Activated CD4-positive, alpha-beta T cell treated with anti-CD3 and anti-CD28 coated beads for 36 hours (primary cell): ENCODE data around the gene C19orf81. TPM values are rescaled to one million over a fixed set of nuclear protein-coding genes. Genes with fewer than 3 reads are reported as not detected.

Experiments used
- ATAC-seq: fragments of 200-7000 bp; cut with Tn5 transposase; one replicate; pipeline ENCODE4 v1.10.0; 2021; ENCODE audit warnings: mild to moderate bottlenecking, moderate library complexity
- CTCF ChIA-PET: fragments of 350-600 bp; sonication (Branson Sonifier 250); formaldehyde crosslinking; loops from one replicate; lab custom pipeline; 2021; ENCODE audit warnings: antibody characterized with exemption; lab: Charles Lee
- POLR2A ChIA-PET: fragments of 350-600 bp; sonication (Branson Sonifier 250); formaldehyde crosslinking; loops from one replicate; lab custom pipeline; 2021; ENCODE audit warnings: antibody characterized with exemption, inconsistent platforms; lab: Charles Lee
- DNase-seq: peaks from one replicate; pipeline ENCODE4 v3.0.0-alpha.2; 2020
- H3K27ac Mint-ChIP-seq: one replicate; pipeline ENCODE4 v1.8.0; 2021; ENCODE audit warnings: mixed read lengths
- H3K27me3 Mint-ChIP-seq: one replicate; pipeline ENCODE4 v1.8.0; 2021; ENCODE audit warnings: mixed read lengths
- H3K36me3 Mint-ChIP-seq: one replicate; pipeline ENCODE4 v1.8.0; 2021; ENCODE audit warnings: low read depth, mixed read lengths
- H3K4me1 Mint-ChIP-seq: one replicate; pipeline ENCODE4 v1.8.0; 2021; ENCODE audit warnings: mixed read lengths
- H3K4me3 Mint-ChIP-seq: one replicate; pipeline ENCODE4 v1.8.0; 2021; ENCODE audit warnings: mild to moderate bottlenecking, moderate library complexity, mixed read lengths
- H3K9me3 Mint-ChIP-seq: one replicate; pipeline ENCODE4 v1.8.0; 2021; ENCODE audit warnings: low read depth, mixed read lengths
- intact Hi-C, 2 experiments: fragments of 100-400 bp; cut with DNase I in 1 of 2; cut with micrococcal nuclease in 1 of 2; formaldehyde crosslinking; loops; one replicate each; pipeline versions ENCODE4 v1.14.2 to v1.15.1; 2022 to 2024; cut with DNase I, micrococcal nuclease
- total RNA-seq, 2 experiments: library from RNA; stranded (reverse); gene quantifications; one replicate each; pipeline ENCODE4 v1.2.3, GENCODE V29; 2021

C19orf81 gene
- total RNA-seq, 2 experiments from 2014 or later, result 1.3 to 1.7 TPM

DNA sequence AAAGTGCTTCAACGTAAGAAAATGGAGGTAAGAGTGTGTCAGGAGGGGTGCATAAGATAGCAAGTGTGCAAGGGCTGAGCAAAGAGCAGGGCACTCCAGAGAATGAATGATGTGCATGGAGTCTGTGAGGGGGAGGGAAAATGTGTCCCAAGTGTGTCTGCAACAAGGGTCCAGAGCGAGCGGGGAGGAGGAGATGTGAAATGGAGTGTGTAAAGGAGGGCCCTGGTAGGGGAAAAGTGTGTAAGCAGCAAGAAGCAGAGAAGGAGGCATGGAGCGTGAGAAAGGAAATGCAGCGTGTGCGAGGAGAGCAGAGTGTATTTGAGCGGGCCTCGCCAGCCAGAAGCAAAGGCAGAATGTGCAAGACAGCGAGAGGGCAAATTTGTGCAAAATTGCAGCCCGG lies 11.8 kb downstream of the C19orf81 start:
- intact Hi-C loops, result loop anchor here in 1 of 2 experiments (10.0 kb wide), 1 partner anchor 124 kb away; no protein-coding TSS in a partner anchor
- Mint-ChIP-seq H3K4me1 (peaks cover 20% of the 10 kb centered on the region), H3K27ac (no peak overlapping the region), H3K4me3 (no peak overlapping the region), H3K9me3 (peaks cover 13% of the 10 kb centered on the region), H3K36me3 (peaks cover 7% of the 10 kb centered on the region), H3K27me3 (peaks cover 61% of the 10 kb centered on the region)
- POLR2A ChIA-PET, result no interaction called here
- DNase-seq (no peak), ATAC-seq (no peak)
- CTCF ChIA-PET, result interaction anchor here (0.9 kb wide), 1 partner anchor 9 kb away, joined by 3 read pairs; no protein-coding TSS in a partner anchor

DNA sequence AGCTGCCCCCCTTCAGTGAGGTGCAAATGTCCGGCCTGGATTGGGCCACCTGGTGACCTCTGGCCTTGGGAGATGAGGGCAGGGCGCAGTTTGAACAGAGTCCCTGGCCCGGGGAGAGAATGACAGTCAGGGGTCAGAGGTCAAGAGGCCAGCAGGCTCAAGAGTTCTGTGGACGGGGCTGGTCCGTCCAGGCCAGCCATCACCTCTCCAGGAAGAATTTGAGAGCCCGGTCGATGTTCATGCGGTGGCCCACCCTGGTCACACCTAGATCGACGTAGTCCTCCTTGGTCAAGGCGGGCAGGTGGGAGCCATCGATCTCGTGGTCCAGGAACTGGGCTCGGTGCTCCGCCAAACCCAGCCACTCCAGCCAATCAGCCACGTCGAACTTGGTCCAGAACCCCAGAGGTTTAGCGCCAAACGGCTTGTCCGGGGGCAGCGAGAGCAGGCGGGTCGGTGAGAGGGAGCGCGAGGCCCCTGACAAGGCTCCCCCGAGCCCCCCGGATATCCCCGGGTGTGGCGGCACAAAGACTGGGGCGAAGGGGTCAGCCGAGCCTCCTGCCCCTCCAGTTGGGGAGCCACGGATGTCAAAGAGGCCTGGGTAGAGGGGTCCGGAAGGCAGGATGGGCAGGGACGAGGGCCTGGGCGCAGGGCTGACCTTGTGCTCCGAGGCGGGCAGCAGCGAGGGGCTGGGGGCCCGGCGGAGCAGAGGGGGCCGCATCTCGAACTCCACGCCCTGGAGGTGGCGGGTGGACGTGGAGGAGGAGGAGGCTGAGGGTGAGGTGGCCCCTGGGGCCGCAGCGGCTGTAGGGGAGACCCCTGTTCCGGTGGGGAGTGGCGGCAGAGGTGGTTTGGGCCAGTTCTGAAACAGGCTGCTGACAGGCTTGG lies 12.8 kb downstream of the C19orf81 start:
- Mint-ChIP-seq H3K27ac (no peak overlapping the region), H3K36me3 (peaks cover 7% of the 10 kb centered on the region), H3K4me3 (no peak overlapping the region), H3K9me3 (peaks cover 13% of the 10 kb centered on the region), H3K27me3 (peaks cover 53% of the 10 kb centered on the region), H3K4me1 (peaks cover 19% of the 10 kb centered on the region)
- intact Hi-C loops, result loop anchor here in 1 of 2 experiments (10.0 kb wide), 1 partner anchor 123 kb away; no protein-coding TSS in a partner anchor
- POLR2A ChIA-PET, result no interaction called here
- DNase-seq, result no peak
- no peak for ATAC-seq
- CTCF ChIA-PET, result no interaction called here

DNA sequence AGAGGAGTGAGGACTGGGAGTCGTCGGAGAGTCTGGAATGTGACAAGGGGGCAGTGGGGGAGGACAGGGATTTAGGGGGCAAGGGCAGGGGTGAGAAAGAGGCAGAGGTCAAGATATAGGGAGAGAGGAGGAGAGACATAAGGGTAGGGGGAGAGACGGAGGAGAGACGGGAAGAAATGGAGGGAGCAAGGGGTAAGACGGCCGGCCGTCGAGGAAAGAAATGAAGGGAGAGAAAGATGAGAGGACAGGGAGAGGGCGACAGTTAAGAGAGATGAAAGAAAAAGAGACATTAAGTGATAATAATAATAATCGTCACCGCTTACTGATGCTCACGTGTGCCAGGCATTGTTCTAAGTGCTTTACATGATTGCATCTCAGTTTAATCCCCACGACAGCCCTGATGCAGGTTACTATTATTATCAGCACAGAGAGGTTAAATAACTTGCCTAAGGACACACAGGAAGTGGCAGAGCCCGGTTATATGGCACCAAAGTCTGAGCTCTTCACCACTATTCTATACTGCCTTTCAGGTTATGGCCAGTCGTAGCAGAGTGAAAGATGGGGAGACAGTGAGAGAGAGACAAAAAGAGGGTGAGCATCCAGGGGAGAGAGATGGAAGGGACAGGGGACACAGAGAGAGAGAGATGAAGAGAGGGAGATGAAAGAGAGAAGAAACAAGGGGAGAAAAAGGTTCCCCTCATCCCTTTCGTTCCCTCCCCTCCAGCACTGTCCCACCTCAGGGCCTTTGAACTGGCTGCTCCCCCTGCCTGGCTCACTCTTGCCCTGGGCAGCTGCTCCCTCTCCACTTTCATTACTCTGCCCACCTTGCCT lies 13.6 kb downstream of the C19orf81 start:
- Mint-ChIP-seq H3K27ac (no peak overlapping the region), H3K4me1 (peaks cover 10% of the 10 kb centered on the region), H3K9me3 (peaks cover 4% of the 10 kb centered on the region), H3K27me3 (peaks cover 45% of the 10 kb centered on the region), H3K36me3 (peaks cover 5% of the 10 kb centered on the region), H3K4me3 (no peak overlapping the region)
- ChIA-PET POLR2A (no interaction called here), CTCF (no interaction called here)
- ATAC-seq, result no peak
- intact Hi-C loops, result loop anchor here in 1 of 2 experiments (10.0 kb wide), 1 partner anchor 122 kb away; no protein-coding TSS in a partner anchor
- no peak for DNase-seq

DNA sequence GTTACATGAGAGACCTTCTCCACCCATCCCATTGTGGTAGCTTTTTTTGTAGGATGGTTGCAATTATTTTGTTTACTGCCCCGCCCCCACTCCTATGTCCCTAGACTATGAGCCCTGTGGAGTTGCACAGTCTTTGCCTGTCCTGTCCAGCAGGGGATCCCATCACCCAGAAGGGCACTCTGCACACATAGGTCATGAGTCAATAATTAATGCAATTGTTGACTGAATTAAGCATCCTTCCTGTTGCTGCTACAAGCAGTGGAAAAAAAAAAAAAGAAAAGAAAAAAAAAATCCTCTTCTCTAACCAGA lies 14.2 kb downstream of the C19orf81 start:
- peaks cover under 1% of the 10 kb centered on the region for H3K36me3 Mint-ChIP-seq
- H3K4me3 Mint-ChIP-seq, result no peak overlapping the region
- peaks cover 40% of the 10 kb centered on the region for H3K27me3 Mint-ChIP-seq
- no peak for ATAC-seq
- intact Hi-C loops, result loop anchor here in 1 of 2 experiments (10.0 kb wide), 1 partner anchor 121 kb away; no protein-coding TSS in a partner anchor
- no peak for DNase-seq
- H3K4me1 Mint-ChIP-seq, result peaks cover 4% of the 10 kb centered on the region
- no peaks in the 10 kb centered on the region for H3K9me3 Mint-ChIP-seq
- ChIA-PET POLR2A (no interaction called here), CTCF (no interaction called here)
- H3K27ac Mint-ChIP-seq, result no peak overlapping the region

DNA sequence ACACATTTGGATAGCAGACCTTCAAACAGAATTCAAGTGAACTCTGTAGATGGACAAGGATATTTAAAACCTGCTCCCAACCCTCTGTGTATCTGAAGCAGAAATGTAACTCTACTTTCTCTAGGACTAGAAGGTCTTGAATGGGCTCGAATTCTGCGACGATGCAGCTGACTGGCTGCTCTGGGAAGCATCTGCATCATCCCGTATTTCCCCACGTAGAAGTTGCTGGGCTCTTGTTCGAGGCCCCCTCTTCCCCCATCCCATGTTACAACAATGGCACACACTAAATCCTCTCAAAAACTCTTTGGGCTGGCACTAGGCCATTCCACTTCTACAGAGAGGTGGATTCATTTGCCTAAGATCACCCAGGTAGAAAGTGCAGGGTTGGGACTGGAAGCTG lies 15.0 kb downstream of the C19orf81 start:
- POLR2A ChIA-PET, result no interaction called here
- intact Hi-C loops, result loop anchor here in 1 of 2 experiments (10.0 kb wide), 1 partner anchor 121 kb away; no protein-coding TSS in a partner anchor
- H3K4me3 Mint-ChIP-seq, result no peak overlapping the region
- no peaks in the 10 kb centered on the region for H3K36me3 Mint-ChIP-seq
- no peaks in the 10 kb centered on the region for H3K4me1 Mint-ChIP-seq
- no peak for DNase-seq
- no peaks in the 10 kb centered on the region for H3K9me3 Mint-ChIP-seq
- CTCF ChIA-PET, result interaction anchor here (0.6 kb wide), 1 partner anchor 92 kb away, joined by 3 read pairs; no protein-coding TSS in a partner anchor
- no peak overlapping the region for H3K27ac Mint-ChIP-seq
- ATAC-seq, result no peak
- peaks cover 42% of the 10 kb centered on the region for H3K27me3 Mint-ChIP-seq

DNA sequence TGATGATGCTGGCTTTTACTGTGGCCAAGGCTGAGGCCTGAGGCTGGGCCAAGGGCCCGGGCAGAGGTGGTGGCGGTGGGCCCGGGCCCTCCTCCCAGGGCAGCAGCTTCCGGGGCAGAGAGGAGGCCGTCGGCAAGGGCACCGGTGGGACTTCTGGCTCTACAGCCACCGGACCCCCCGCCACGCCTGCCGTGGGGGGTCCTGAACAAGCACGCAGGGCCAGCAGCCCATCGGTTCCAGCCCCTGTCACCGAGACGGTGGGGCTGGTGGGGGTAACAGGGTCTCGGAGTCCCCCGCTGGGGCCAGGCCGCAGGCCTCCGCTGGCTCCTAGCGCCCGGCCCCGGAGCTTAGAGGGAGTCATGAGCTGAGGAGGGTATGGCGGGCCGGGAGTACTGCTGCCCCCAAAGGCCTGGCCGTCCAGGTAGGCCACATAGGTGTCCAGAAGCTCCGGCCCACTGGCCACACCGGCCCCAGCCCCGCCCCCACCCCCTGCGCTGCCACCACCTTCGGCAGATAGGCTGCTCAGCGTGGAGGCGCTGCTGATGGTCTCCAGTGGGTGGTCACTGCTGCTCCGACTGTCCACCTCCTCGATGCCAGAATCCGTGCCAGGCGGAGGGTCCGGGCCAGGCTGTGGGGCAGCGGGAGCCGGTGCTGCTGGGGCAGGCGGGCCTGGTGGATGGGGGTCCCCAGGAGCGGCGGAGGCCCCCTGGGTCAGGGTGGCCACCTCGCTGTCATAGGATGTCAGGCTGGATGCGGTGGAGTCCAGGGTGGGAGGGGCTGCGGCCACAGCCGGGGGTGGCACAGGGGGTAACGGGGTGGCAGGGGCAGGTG lies 17.3 kb downstream of the C19orf81 start:
- Mint-ChIP-seq H3K27me3 (peaks cover 45% of the 10 kb centered on the region), H3K4me1 (no peaks in the 10 kb centered on the region), H3K27ac (no peak overlapping the region), H3K9me3 (no peaks in the 10 kb centered on the region), H3K4me3 (no peak overlapping the region), H3K36me3 (no peaks in the 10 kb centered on the region)
- ATAC-seq, result no peak
- intact Hi-C loops, result loop anchor here in 1 of 2 experiments (10.0 kb wide), 1 partner anchor 118 kb away; no protein-coding TSS in a partner anchor
- POLR2A ChIA-PET, result no interaction called here
- DNase-seq, result no peak
- CTCF ChIA-PET, result no interaction called here

DNA sequence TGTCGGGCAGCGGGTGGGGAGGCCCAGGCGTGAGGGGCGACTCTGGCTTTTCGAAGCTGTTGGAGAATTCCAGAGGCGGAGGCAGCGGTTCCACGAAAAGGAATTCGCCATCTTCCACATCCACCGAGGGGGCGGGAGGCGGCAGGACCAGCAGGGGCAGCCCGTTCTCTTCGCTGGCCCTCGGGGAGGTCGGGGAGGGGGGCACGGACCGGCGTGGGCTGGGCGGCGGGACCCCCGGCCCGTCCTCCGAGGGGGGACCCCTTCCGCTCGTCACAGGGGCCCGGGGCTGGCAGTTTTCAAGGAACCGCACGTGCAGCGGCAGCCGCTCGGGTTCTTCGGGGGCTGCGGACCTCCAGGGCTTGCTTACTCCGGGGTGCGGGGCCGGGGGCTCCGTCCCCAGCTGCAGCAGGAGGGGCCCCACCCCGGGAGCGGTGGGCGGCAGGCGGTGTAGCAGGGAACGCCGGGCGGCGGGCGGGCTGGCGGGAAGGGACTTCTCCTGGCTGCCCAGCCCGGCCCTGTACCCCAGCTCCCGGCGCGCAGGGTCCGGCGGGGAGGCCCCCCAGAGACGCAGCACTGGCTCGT lies 18.0 kb downstream of the C19orf81 start:
- Mint-ChIP-seq H3K27me3 (peaks cover 43% of the 10 kb centered on the region), H3K36me3 (no peaks in the 10 kb centered on the region), H3K9me3 (no peaks in the 10 kb centered on the region), H3K27ac (no peak overlapping the region), H3K4me1 (no peaks in the 10 kb centered on the region), H3K4me3 (no peak overlapping the region)
- CTCF ChIA-PET, result no interaction called here
- POLR2A ChIA-PET, result no interaction called here
- ATAC-seq (no peak), DNase-seq (no peak)
- intact Hi-C loops, result loop anchor here in 1 of 2 experiments (10.0 kb wide), 1 partner anchor 118 kb away; no protein-coding TSS in a partner anchor

DNA sequence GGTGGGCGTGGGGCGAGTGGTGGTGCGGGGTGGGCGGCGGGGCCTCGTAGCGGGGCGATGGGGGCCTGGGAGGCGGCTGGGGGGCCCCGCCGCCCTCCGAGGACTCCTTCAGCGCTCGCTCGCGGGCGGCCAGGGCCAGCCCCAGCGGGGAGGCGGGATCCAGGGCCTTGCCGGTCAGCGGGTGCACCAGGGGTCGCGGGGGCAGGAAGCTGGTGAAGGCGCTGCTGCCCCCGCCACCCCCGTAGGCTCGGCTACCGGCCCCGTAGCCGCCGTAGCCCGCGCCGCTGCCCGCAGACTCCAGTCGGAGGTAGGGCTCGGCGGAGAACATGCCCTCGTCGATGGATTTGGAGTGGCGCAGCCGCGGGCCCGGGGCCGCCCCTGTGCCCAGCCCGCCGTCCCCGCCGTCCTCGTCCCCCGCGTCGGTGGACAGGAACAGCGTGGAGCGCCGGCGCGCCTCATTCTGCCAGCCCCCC lies 18.6 kb downstream of the C19orf81 start:
- POLR2A ChIA-PET, result no interaction called here
- DNase-seq, result no peak
- H3K9me3 Mint-ChIP-seq, result no peaks in the 10 kb centered on the region
- no peaks in the 10 kb centered on the region for H3K36me3 Mint-ChIP-seq
- H3K27ac Mint-ChIP-seq, result no peak overlapping the region
- H3K4me1 Mint-ChIP-seq, result no peaks in the 10 kb centered on the region
- intact Hi-C loops, result loop anchor here in 1 of 2 experiments (10.0 kb wide), 1 partner anchor 117 kb away; no protein-coding TSS in a partner anchor
- no peak for ATAC-seq
- no peak overlapping the region for H3K4me3 Mint-ChIP-seq
- CTCF ChIA-PET, result no interaction called here
- peaks cover 41% of the 10 kb centered on the region for H3K27me3 Mint-ChIP-seq

DNA sequence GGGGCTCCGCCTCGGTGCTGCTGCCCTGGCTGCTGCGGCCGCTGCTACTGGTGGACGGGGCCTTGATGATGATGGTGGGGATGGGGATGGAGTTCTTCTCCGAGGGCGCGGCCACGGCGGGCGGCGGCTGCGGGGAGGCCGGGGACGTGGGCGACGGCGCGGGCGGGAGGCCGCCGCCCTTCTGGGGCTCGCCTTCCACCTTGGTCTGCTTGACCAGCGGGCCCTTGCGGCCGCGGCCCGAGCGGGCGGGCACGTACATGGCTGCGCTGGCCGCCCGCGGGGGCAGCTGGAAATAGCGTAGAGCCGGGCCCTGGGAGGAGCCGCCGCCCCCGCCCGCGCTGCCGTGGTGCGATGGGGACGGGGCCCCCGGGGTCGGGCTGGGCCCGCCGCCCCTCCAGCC lies 19.2 kb downstream of the C19orf81 start:
- Mint-ChIP-seq H3K9me3 (no peaks in the 10 kb centered on the region), H3K27me3 (peaks cover 42% of the 10 kb centered on the region), H3K4me3 (no peak overlapping the region), H3K27ac (no peak overlapping the region), H3K4me1 (no peaks in the 10 kb centered on the region), H3K36me3 (no peaks in the 10 kb centered on the region)
- ATAC-seq (no peak), DNase-seq (no peak)
- POLR2A ChIA-PET, result no interaction called here
- intact Hi-C loops, result loop anchor here in 1 of 2 experiments (10.0 kb wide), 1 partner anchor 116 kb away; no protein-coding TSS in a partner anchor
- CTCF ChIA-PET, result no interaction called here

DNA sequence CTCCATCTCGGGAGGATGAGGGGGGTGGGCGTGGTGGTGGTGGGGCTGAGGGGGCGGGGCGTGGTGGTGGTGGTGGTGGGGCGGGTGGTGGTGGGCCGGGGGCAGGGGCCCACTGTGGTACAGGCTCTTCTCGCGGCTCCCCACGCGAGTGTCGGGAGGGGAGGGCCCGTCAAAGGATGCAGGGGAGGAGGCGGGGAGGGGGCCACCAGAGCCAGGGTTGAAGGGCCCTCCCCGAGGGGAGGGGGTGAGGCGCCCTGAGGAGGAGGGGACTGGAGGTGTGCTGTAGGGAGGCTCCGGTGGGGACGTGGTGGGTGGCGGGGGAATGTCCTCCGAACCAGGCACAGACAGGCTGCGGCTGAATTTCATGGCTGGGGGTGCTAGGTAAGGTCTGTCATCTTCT lies 19.6 kb downstream of the C19orf81 start:
- Mint-ChIP-seq H3K27me3 (peaks cover 42% of the 10 kb centered on the region), H3K27ac (no peak overlapping the region), H3K36me3 (no peaks in the 10 kb centered on the region), H3K4me1 (no peaks in the 10 kb centered on the region), H3K4me3 (no peak overlapping the region), H3K9me3 (no peaks in the 10 kb centered on the region)
- ATAC-seq (no peak), DNase-seq (no peak)
- ChIA-PET CTCF (no interaction called here), POLR2A (no interaction called here)
- intact Hi-C loops, result loop anchor here (1.0 to 10.0 kb wide), 2 partner anchors 114 to 116 kb away; no protein-coding TSS in a partner anchor
